Stimulated activated naive CD8-positive, alpha-beta T cell treated with anti-CD3 and anti-CD28 coated beads, Interleukin-15, Interleukin-2, amounts not matched to agents 100 U/mL and 50 U/mL, for 24 hours (primary cell): Measurements from ENCODE around the gene PCDHGC4.

ENCODE experiments used
- ATAC-seq: fragments of 150-1000 bp; cut with Tn5 transposase; one replicate; pipeline ENCODE4 v1.10.0; 2021
- DNase-seq: peaks from one replicate; pipeline ENCODE4 v3.0.0; 2021

PCDHGC4 gene

DNA sequence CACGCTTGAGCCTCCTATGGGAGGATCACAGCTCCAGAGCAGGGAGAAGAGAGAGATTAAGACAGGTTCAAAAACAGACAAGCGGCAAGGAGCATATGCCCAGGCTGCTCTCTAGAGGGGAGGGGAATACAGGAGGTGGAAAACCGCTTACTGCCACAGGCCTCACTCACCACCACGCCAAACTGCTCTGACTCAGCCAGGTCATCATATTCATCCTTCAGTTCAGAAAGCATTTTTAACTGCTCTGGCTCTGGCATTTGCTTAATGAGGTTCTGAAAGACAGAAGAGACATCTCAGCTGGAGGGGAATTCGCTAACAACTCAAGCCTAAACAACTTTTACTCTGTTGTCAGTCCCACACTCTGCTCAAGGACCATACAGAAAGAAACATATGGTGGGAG lies 44.2 kb downstream of the PCDHGC4 start:
- no peak for ATAC-seq
- no peak for DNase-seq

GRCh38 chr5:141529873-141530272 lies 45.0 kb downstream of the PCDHGC4 start:
- ATAC-seq (no peak), DNase-seq (no peak)

- DNase-seq (no peak), ATAC-seq (no peak)
Observed at GRCh38 chr5:141532726-141533125, 47.9 kb downstream of the PCDHGC4 start.

- DNase-seq, result no peak
- no peak for ATAC-seq
Observed at GRCh38 chr5:141533897-141534296, 49.1 kb downstream of the PCDHGC4 start.

- ATAC-seq (no peak), DNase-seq (no peak)
Observed at GRCh38 chr5:141534492-141535213, 49.8 kb downstream of the PCDHGC4 start.
